ENCODE data around the gene SLC2A4. TPM values are rescaled to one million over a fixed set of nuclear protein-coding genes. Genes with fewer than 3 reads are reported as not detected.

Gene SLC2A4
- total RNA-seq, 1 experiment from 2014 or later = 1.5 TPM

GRCh38 chr17:7234083-7234951 lies 47.2 kb upstream of the SLC2A4 start, which contains the start of gene DVL2:
Gene DVL2, minus strand, starts transcription at chr17:7234517. Its CDS starts 255 bp downstream, at chr17:7234262.
- peak within 1 kb of the TSS; percentile 91 for H2AFZ ChIP-seq
- no TSS peak for BruUV-seq (replicated peaks)
- H3K9me3 ChIP-seq (ENCODE audit: insufficient read depth, low read depth) = no peaks in the 10 kb centered on the region
- peaks cover 86% of the 10 kb centered on the region for H3K79me2 ChIP-seq (ENCODE audit: low read depth)
- peaks cover 32% of the 10 kb centered on the region for H4K20me1 ChIP-seq (ENCODE audit: insufficient read depth)
- H3F3A ChIP-seq (ENCODE audit: insufficient read depth, low read depth) = peaks cover 37% of the 10 kb centered on the region
- H3K4me3 ChIP-seq = peak within 1 kb of the TSS; percentile 82
- H3K4me1 ChIP-seq (replicated peaks; ENCODE audit: insufficient read depth) = peaks cover 38% of the 10 kb centered on the region
- DNase-seq = peak; percentile 78 to 95
- H3K27ac ChIP-seq = peak within 1 kb of the TSS; percentile 57
- intact Hi-C loops (cut with micrococcal nuclease; ENCODE audit: unreplicated experiment) = no loop called here
- peak within 1 kb of the TSS; percentile 97 for H3K4me2 ChIP-seq
- POLR2A ChIA-PET (ENCODE audit: unreplicated experiment) = interaction anchor here (0.6 to 1.5 kb wide), 3 partner anchors 14 to 393 kb away, joined by 4 to 10 read pairs (median 5); partner anchors contain the start of genes ACADVL, DLG4 and SAT2
- H3K27me3 ChIP-seq (ENCODE audit: insufficient read depth, low read depth) = no peaks in the 10 kb centered on the region
- no peaks in the 10 kb centered on the region for H3K9me2 ChIP-seq (ENCODE audit: insufficient read depth)
- CTCF ChIA-PET = no interaction called here
- peaks cover 37% of the 10 kb centered on the region for H3K36me3 ChIP-seq (ENCODE audit: low read depth)
- no peak for TF ChIP-seq EZH2 (IDR thresholded peaks at IDR 0.05; ENCODE audit: low read depth)
- TF ChIP-seq CTCF (conservative IDR thresholded peaks at IDR 0.05) = no peak

- H3K36me3 ChIP-seq (ENCODE audit: low read depth) = peaks cover 32% of the 10 kb centered on the region
- H2AFZ ChIP-seq = no peak overlapping the region
- ChIA-PET CTCF (no interaction called here), POLR2A (ENCODE audit: unreplicated experiment) (no interaction called here)
- TF ChIP-seq CTCF (conservative IDR thresholded peaks at IDR 0.05) (no peak), EZH2 (IDR thresholded peaks at IDR 0.05; ENCODE audit: low read depth) (no peak)
- peaks cover 51% of the 10 kb centered on the region for H3K4me1 ChIP-seq (replicated peaks; ENCODE audit: insufficient read depth)
- 0 out of 2 replicates have a peak overlapping the region, but pooled peaks have one; percentile 57 for H3K27ac ChIP-seq
- no peak overlapping the region for H3K4me3 ChIP-seq
- peak overlapping the region; percentile 97; the same call in 1 of the 2 replicates for H3K4me2 ChIP-seq
- peaks cover 45% of the 10 kb centered on the region for H3F3A ChIP-seq (ENCODE audit: insufficient read depth, low read depth)
- H3K79me2 ChIP-seq (ENCODE audit: low read depth) = peaks cover 83% of the 10 kb centered on the region
- no peak for DNase-seq
- no TSS peak for BruUV-seq (replicated peaks)
- no peaks in the 10 kb centered on the region for H3K9me3 ChIP-seq (ENCODE audit: insufficient read depth, low read depth)
- no peaks in the 10 kb centered on the region for H3K9me2 ChIP-seq (ENCODE audit: insufficient read depth)
- H4K20me1 ChIP-seq (ENCODE audit: insufficient read depth) = peaks cover 29% of the 10 kb centered on the region
- H3K27me3 ChIP-seq (ENCODE audit: insufficient read depth, low read depth) = no peaks in the 10 kb centered on the region
- intact Hi-C loops (cut with micrococcal nuclease; ENCODE audit: unreplicated experiment) = no loop called here
Observed at GRCh38 chr17:7235693-7236665, 45.5 kb upstream of the SLC2A4 start.

- peak overlapping the region; percentile 80 for H3K27ac ChIP-seq
- peaks cover 81% of the 10 kb centered on the region for H3K79me2 ChIP-seq (ENCODE audit: low read depth)
- intact Hi-C loops (cut with micrococcal nuclease; ENCODE audit: unreplicated experiment) = no loop called here
- H3F3A ChIP-seq (ENCODE audit: insufficient read depth, low read depth) = peaks cover 53% of the 10 kb centered on the region
- TF ChIP-seq EZH2 (IDR thresholded peaks at IDR 0.05; ENCODE audit: low read depth) (no peak), CTCF (conservative IDR thresholded peaks at IDR 0.05) (no peak)
- H3K27me3 ChIP-seq (ENCODE audit: insufficient read depth, low read depth) = no peaks in the 10 kb centered on the region
- H3K9me2 ChIP-seq (ENCODE audit: insufficient read depth) = no peaks in the 10 kb centered on the region
- H3K9me3 ChIP-seq (ENCODE audit: insufficient read depth, low read depth) = no peaks in the 10 kb centered on the region
- ChIA-PET CTCF (no interaction called here), POLR2A (ENCODE audit: unreplicated experiment) (no interaction called here)
- H4K20me1 ChIP-seq (ENCODE audit: insufficient read depth) = peaks cover 20% of the 10 kb centered on the region
- H3K36me3 ChIP-seq (ENCODE audit: low read depth) = peaks cover 32% of the 10 kb centered on the region
- peak overlapping the region; percentile 70 for H3K4me2 ChIP-seq
- DNase-seq = no peak
- H3K4me3 ChIP-seq = no peak overlapping the region; the same call in 1 of the 2 replicates
- BruUV-seq (replicated peaks) = no TSS peak
- peaks cover 48% of the 10 kb centered on the region for H3K4me1 ChIP-seq (replicated peaks; ENCODE audit: insufficient read depth)
- no peak overlapping the region for H2AFZ ChIP-seq
Observed at GRCh38 chr17:7236808-7237207, 44.7 kb upstream of the SLC2A4 start.
